Measurements from ENCODE around the gene SNX6.
"Not testable (repeated sequence)": the region's sequence is repeated elsewhere in the genome, so short reads cannot be mapped to it uniquely, and the experiment has no call there.

The SNX6 gene

DNA sequence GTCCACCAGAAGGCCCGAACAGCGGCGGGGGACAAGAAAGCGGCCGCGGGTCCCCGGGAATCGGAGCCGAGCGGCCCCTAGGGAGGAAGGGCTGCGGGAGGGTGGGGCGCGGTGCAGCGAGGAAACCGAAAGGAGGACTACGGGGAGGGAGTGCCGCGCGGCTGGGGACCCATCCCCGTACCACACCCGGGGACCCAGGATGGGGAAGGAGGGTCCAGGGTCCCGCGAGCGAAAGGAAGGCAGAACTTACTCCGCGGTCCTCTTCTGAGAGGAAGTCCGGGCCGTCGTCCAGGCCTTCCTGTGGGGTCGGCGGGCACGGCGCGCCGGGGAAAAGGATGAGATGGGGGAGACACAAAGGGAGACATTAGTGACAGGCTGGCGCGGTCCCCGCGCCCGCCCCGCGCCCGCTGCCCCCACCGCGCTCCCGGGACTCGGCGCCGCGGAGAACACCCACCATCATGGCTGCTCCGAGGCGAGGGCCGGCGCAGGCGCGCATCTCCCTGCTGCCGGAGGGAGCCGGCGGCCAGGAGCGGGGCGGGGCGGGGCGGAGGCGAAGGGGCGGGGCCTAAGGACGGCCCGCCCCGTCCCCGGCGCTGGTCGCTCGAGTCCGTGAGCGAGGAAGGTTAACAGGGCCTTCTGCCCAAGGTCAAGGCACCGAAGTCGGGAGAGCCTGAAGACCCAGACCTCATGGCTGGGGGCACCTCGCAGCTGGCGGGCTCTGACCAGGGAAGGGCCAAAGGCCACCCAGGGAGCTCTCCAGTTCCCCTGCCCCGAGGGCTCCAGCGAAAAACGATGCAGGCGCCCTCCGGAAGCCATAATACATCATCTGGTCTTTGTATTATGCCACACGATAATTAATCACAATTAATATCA, at the start of gene SNX6:
SNX6 (minus strand) TSS at position 492 of the 873 bp plus-strand sequence; CDS start at position 460, 32 bp downstream.
- DNase-seq (ENCODE audit: low read depth in 2 of 2) = peak; percentile 59 to 67

DNA sequence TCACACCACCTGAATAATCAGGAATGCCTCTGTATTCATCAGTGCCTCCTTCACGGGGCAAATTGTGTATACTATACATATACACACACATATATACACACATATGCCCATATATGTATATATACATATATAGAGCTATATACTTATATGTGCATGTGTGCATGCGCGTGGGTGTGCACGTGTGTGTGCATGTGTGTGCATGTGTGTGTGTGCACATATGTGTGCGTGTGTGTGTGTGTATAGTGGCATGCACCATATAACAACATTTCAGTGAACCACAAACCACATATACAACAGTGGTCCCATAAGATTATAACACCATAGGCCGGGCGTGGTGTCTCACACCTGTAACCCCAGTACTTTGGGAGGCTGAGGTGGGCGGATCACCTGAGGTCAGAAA, 48.8 kb upstream of the SNX6 start:
- no peak for DNase-seq (ENCODE audit: low read depth in 2 of 2)

DNA sequence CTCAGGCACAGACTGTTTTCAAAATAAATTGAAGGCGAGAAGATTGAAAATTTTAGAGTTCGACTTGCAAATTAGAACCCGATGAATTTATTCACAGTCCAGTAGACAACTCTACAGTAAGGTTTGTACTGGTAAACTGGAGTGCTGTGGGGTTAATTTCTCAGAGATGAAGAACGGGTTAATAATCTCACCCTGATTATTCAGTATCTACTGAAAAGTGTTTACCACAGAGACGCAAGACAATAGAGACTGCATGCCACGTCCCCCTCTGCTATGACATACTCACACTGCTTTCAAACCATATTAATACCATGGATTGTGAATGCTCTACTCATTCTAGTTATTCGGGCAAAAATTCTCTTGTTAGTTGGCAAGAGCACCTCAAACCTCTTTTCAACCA, 48.4 kb upstream of the SNX6 start:
- no peak for DNase-seq (ENCODE audit: low read depth in 2 of 2)

GRCh38 chr14:34676516-34677211, 46.7 kb upstream of the SNX6 start:
- DNase-seq (ENCODE audit: low read depth in 2 of 2) = no peak

- no peak for DNase-seq (ENCODE audit: low read depth in 2 of 2)
Measured at GRCh38 chr14:34673702-34674101, 43.8 kb upstream of the SNX6 start.

DNA sequence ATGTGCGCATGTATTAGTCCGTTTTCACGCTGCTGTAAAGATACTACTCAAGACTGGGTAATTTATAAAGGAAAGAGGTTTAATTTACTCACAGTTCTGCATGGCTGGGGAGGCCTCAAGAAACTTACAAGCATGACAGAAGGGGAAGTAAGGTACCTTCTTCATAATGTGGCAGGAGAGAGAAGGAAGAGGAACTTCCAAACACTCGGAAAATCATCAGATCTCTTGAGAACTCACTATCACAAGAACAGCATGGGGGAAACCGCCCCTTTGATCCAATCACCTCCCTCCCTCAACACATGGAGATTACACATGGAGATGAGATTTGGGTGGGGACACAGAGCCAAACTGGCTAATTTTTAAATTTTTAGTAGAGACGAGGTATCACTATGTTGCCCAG, 41.8 kb upstream of the SNX6 start:
- no peak for DNase-seq (ENCODE audit: low read depth in 2 of 2)

- DNase-seq (ENCODE audit: low read depth in 2 of 2) = no peak
Measured at GRCh38 chr14:34668111-34668510, 38.2 kb upstream of the SNX6 start.

DNA sequence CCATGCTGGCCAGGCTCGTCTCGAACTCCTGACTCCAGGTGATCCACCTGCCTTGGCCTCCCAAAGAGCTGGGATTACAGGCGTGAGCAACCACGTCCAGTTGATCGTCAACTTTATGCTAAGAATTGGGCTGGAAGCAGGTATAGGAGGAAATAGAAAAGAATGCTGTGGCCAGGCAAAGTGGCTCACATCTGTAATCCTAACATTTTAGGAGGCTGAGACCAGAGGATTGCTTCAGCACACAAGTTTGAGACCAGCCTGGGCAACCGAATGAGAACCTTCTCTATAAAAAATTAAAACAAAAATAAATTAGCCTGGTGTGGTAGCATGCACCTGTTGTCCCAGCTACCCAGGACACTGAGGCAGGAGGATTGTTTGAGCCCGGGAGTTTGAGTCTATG, 37.1 kb upstream of the SNX6 start:
- DNase-seq (ENCODE audit: low read depth in 2 of 2) = no peak

GRCh38 chr14:34665785-34666435, 36.0 kb upstream of the SNX6 start:
- DNase-seq (ENCODE audit: low read depth in 2 of 2) = no peak

GRCh38 chr14:34662561-34663088, 32.7 kb upstream of the SNX6 start:
- DNase-seq (ENCODE audit: low read depth in 2 of 2) = no peak

DNA sequence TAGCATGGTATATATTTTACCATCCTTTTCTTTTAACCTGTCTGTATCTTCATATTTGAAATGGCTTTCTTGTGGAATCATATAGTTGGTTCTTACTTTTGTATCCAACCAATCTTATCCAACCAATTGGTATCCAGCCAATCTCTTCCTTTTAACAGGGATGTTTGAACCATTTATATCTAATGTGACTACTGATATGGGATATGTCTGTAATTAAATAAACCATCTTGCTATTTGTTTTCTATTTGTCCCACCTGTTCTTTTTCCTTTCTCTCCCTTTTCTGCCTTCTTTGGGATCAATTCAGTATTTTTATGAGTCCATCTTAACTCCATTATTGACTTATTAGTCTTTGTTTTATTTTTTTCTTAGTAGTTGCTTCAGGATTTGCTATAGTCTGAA, 30.8 kb upstream of the SNX6 start:
- DNase-seq (ENCODE audit: low read depth in 2 of 2) = no peak

- DNase-seq (ENCODE audit: low read depth in 2 of 2) = no peak
Measured at GRCh38 chr14:34655959-34656358, 26.0 kb upstream of the SNX6 start.

DNA sequence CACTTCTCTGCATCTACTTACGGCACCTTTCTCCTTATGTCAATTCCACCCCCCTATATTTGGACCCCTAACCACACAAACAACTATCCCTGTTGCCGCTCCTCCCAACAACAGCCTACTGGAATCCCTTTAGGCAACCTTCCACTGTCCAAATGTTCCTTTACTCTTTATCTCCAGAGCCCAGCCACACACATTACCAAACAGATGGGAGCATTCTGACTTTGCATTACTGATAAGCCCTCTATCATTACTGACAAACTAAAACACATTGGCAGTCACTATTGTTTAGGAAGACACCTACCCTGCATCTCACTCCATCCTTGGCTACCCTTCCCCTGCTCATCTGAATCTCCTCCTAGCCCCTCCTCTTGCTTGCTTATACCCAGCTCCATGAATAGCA, 23.1 kb upstream of the SNX6 start:
- DNase-seq (ENCODE audit: low read depth in 2 of 2) = not testable (repeated sequence)

- DNase-seq (ENCODE audit: low read depth in 2 of 2) = not testable (repeated sequence)
Measured at GRCh38 chr14:34652348-34652747, 22.4 kb upstream of the SNX6 start.

- DNase-seq (ENCODE audit: low read depth in 2 of 2) = no peak
Measured at GRCh38 chr14:34650786-34651584, 21.0 kb upstream of the SNX6 start.

- DNase-seq (ENCODE audit: low read depth in 2 of 2) = not testable (repeated sequence)
Measured at GRCh38 chr14:34650006-34650405, 20.1 kb upstream of the SNX6 start.

DNA sequence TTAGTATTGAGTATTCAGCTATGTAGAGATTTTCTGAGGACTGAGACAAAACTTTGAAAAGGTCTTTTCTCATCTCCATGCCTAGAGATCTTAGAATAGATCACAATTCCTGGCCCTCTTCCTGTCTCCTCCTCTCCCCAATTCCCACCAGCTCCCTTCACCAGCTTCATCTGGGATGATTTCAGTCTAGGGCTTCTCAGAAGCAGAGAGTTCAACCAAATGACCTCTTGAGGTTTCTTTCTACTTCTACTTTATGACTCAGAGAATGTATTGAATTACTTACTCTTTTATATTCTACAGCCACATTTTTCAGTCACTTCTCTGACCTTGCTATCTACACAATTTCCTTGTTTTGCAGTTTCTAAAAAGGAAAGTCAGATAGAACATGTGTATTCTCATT, 19.4 kb upstream of the SNX6 start:
- no peak for DNase-seq (ENCODE audit: low read depth in 2 of 2)

GRCh38 chr14:34646570-34647255, 16.8 kb upstream of the SNX6 start:
- no peak for DNase-seq (ENCODE audit: low read depth in 2 of 2)

- no peak for DNase-seq (ENCODE audit: low read depth in 2 of 2)
Measured at GRCh38 chr14:34643361-34643760, 13.4 kb upstream of the SNX6 start.

- no peak for DNase-seq (ENCODE audit: low read depth in 2 of 2)
Measured at GRCh38 chr14:34642595-34642994, 12.6 kb upstream of the SNX6 start.

- no peak for DNase-seq (ENCODE audit: low read depth in 2 of 2)
Measured at GRCh38 chr14:34640826-34641225, 10.9 kb upstream of the SNX6 start.
